Cardiac fibroblast (primary cell): ENCODE results near the gene ZBED1.
"Not testable (repeated sequence)": the region's sequence is repeated elsewhere in the genome, so short reads cannot be mapped to it uniquely, and the experiment has no call there.

ENCODE experiments used
- DNase-seq, 2 donors: peaks; one replicate each; pipeline versions ENCODE4 v3.0.0 to v3.0.0-alpha.2; 2010; ENCODE audit warnings: low read depth in 2 of 2
- H3K4me3 ChIP-seq, 2 donors: replicated peaks in 1 of 2; 1 replicate in 1 of 2; 2 replicates in 1 of 2; pipeline ENCODE4 v1.5.1; 2011; ENCODE audit warnings: low read depth in 2 of 2, low read length in 2 of 2, mild to moderate bottlenecking in 2 of 2, moderate library complexity in 1 of 2
- CTCF ChIP-seq: IDR thresholded peaks from one replicate; pipeline ENCODE4 v1.5.1; 2011; ENCODE audit warnings: low read depth, mild to moderate bottlenecking, low read length, inconsistent platforms

The ZBED1 gene

GRCh38 chrX:2466876-2467656, 33.7 kb downstream of the ZBED1 start:
- no peak for TF ChIP-seq CTCF
- no peak for DNase-seq
- no peak overlapping the region for H3K4me3 ChIP-seq

- no peak for DNase-seq
- no peak overlapping the region for H3K4me3 ChIP-seq
- no peak for TF ChIP-seq CTCF
Measured at GRCh38 chrX:2464677-2465166, 36.1 kb downstream of the ZBED1 start.

- peak in 1 of 2 donors; percentile 17 for DNase-seq
- no peak overlapping the region for H3K4me3 ChIP-seq
- no peak for TF ChIP-seq CTCF
Measured at GRCh38 chrX:2463973-2464676, 36.7 kb downstream of the ZBED1 start.

GRCh38 chrX:2463481-2463880, 37.3 kb downstream of the ZBED1 start:
- H3K4me3 ChIP-seq, result not testable (repeated sequence)
- peak; percentile 49 to 62 for DNase-seq

- DNase-seq, result no peak
- no peak for TF ChIP-seq CTCF
- no peak overlapping the region for H3K4me3 ChIP-seq
Measured at GRCh38 chrX:2462780-2463179, 38.0 kb downstream of the ZBED1 start.

GRCh38 chrX:2462074-2462473, 38.7 kb downstream of the ZBED1 start:
- DNase-seq, result peak in 1 of 2 donors; percentile 16
- no peak overlapping the region for H3K4me3 ChIP-seq
- no peak for TF ChIP-seq CTCF

- H3K4me3 ChIP-seq, result no peak overlapping the region
- no peak for DNase-seq
- no peak for TF ChIP-seq CTCF
Measured at GRCh38 chrX:2461711-2462016, 39.1 kb downstream of the ZBED1 start.

GRCh38 chrX:2460821-2461710, 39.7 kb downstream of the ZBED1 start:
- DNase-seq, H3K4me3 ChIP-seq: not testable (repeated sequence)

GRCh38 chrX:2460048-2460447, 40.7 kb downstream of the ZBED1 start:
- DNase-seq, H3K4me3 ChIP-seq: not testable (repeated sequence)
